ENCODE results near the gene AXIN1.
"Not testable (repeated sequence)": the region's sequence is repeated elsewhere in the genome, so short reads cannot be mapped to it uniquely, and the experiment has no call there.

AXIN1 gene

GRCh38 chr16:264440-264951 lies 88.0 kb downstream of the AXIN1 start:
- no peak for DNase-seq

- no peak for DNase-seq
Observed at GRCh38 chr16:263944-264343, 88.6 kb downstream of the AXIN1 start.

GRCh38 chr16:263182-263774 lies 89.2 kb downstream of the AXIN1 start:
- no peak for DNase-seq

- DNase-seq, result no peak
Observed at GRCh38 chr16:262121-262745, 90.3 kb downstream of the AXIN1 start.

GRCh38 chr16:261031-261691 lies 91.4 kb downstream of the AXIN1 start:
- no peak for DNase-seq

- DNase-seq, result no peak
Observed at GRCh38 chr16:260326-260725, 92.2 kb downstream of the AXIN1 start.

- no peak for DNase-seq
Observed at GRCh38 chr16:259814-260253, 92.7 kb downstream of the AXIN1 start.

GRCh38 chr16:259226-259625 lies 93.3 kb downstream of the AXIN1 start:
- DNase-seq, result no peak

GRCh38 chr16:258091-258490 lies 94.4 kb downstream of the AXIN1 start:
- DNase-seq, result not testable (repeated sequence)

- DNase-seq, result no peak
Observed at GRCh38 chr16:255183-255582, 97.3 kb downstream of the AXIN1 start.

- no peak for DNase-seq
Observed at GRCh38 chr16:254461-254860, 98.1 kb downstream of the AXIN1 start.

- DNase-seq, result no peak
Observed at GRCh38 chr16:253833-254232, 98.7 kb downstream of the AXIN1 start.

GRCh38 chr16:252366-253337 lies 99.9 kb downstream of the AXIN1 start:
- DNase-seq, result no peak

- no peak for DNase-seq
Observed at GRCh38 chr16:249431-249830, 103.1 kb downstream of the AXIN1 start.

GRCh38 chr16:247027-247426 lies 105.5 kb downstream of the AXIN1 start:
- no peak for DNase-seq

GRCh38 chr16:245105-245504 lies 107.4 kb downstream of the AXIN1 start:
- DNase-seq, result no peak

- DNase-seq, result no peak
Observed at GRCh38 chr16:243348-243747, 109.2 kb downstream of the AXIN1 start.

- DNase-seq, result no peak
Observed at GRCh38 chr16:242281-242680, 110.2 kb downstream of the AXIN1 start.

GRCh38 chr16:240559-240958 lies 112.0 kb downstream of the AXIN1 start:
- DNase-seq, result no peak

GRCh38 chr16:239948-240277 lies 112.6 kb downstream of the AXIN1 start:
- no peak for DNase-seq
